Astrocyte of the cerebellum (primary cell): ENCODE results near the gene NEK5.
A peak's percentile ranks its signal among the peaks of the same experiment; 100 is the strongest.

Experiments
- DNase-seq: peaks from one replicate; pipeline ENCODE4 v3.0.0-alpha.2; 2011; ENCODE audit warnings: low read depth
- H3K4me3 ChIP-seq: 2 replicates; pipeline ENCODE4 v1.5.1; 2011; ENCODE audit warnings: mild to moderate bottlenecking, low read depth, low read length, moderate library complexity
- CTCF ChIP-seq: IDR thresholded peaks from 2 replicates; pipeline ENCODE4 v1.5.1; 2012; ENCODE audit warnings: low read length, low read depth, moderate library complexity, mild to moderate bottlenecking; ENCODE audit errors: missing control alignments
- in situ Hi-C: cut with HindIII; loops from 2 replicates; pipeline ENCODE4 v1.10.0; 2017; ENCODE audit warnings: low sequenced_read_pairs

NEK5 gene

GRCh38 chr13:52024481-52024880 is 104.4 kb downstream of the NEK5 start, which contains the start of gene UTP14C:
UTP14C (plus strand) TSS chr13:52024691; CDS start chr13:52028805, 4,114 bp downstream.
- DNase-seq = no peak
- no peak within 1 kb of the TSS for H3K4me3 ChIP-seq
- no peak for TF ChIP-seq CTCF
- in situ Hi-C loops = no loop called here

GRCh38 chr13:52022356-52022755 is 106.5 kb downstream of the NEK5 start:
- no peak for DNase-seq
- in situ Hi-C loops = no loop called here
- TF ChIP-seq CTCF = no peak
- H3K4me3 ChIP-seq = no peak overlapping the region

- H3K4me3 ChIP-seq = no peak overlapping the region
- TF ChIP-seq CTCF = no peak
- no peak for DNase-seq
- in situ Hi-C loops = no loop called here
These were observed 108.7 kb downstream of the NEK5 start for GRCh38 chr13:52020191-52020590.

GRCh38 chr13:52016296-52016695 is 112.6 kb downstream of the NEK5 start:
- DNase-seq = no peak
- in situ Hi-C loops = no loop called here
- H3K4me3 ChIP-seq = no peak overlapping the region
- no peak for TF ChIP-seq CTCF

GRCh38 chr13:52012512-52012836 is 116.4 kb downstream of the NEK5 start:
- DNase-seq = no peak
- peak overlapping the region; percentile 69 for H3K4me3 ChIP-seq
- in situ Hi-C loops = no loop called here
- no peak for TF ChIP-seq CTCF

- peak; percentile 97 for DNase-seq
- in situ Hi-C loops = no loop called here
- no peak for TF ChIP-seq CTCF
- H3K4me3 ChIP-seq = peak within 1 kb of the TSS; percentile 69
These were observed 117.0 kb downstream of the NEK5 start, which contains the start of gene ALG11 for GRCh38 chr13:52011632-52012511. ALG11 (plus strand) TSS chr13:52012398; CDS start chr13:52012419, 21 bp downstream.
